ENCODE results near the gene TAF1B. TPM values are rescaled to one million over a fixed set of nuclear protein-coding genes. Genes with fewer than 3 reads are reported as not detected.
"Not testable (repeated sequence)": the region's sequence is repeated elsewhere in the genome, so short reads cannot be mapped to it uniquely, and the experiment has no call there.

The TAF1B gene
- total RNA-seq, 2 experiments from 2014 or later, result 22.3 to 22.4 TPM

DNA sequence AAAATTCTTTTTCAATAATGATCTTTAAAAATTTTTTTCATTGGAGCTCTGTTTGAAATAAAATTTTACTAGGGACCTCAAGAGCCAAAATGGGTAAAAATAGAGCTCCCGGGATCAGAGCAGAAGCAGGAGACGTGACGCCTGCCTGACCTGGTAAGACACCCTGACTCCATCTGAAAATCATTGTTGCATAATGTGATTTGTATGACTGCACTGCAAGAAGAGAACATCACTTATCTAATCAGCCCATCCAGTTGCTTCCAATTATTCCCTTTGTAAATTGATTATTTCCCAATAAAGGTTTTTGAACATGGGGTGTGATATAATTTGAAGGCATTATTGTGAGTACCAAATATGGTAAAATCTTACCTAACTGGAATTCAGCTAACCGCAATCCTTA, 17.1 kb upstream of the TAF1B start:
- Mint-ChIP-seq H3K4me1 (ENCODE audit: low read depth) (no peaks in the 10 kb centered on the region), H3K4me3 (no peak overlapping the region), H3K27ac (no peak overlapping the region), H3K9me3 (no peaks in the 10 kb centered on the region), H3K27me3 (peaks cover 3% of the 10 kb centered on the region), H3K36me3 (ENCODE audit: low read depth) (no peaks in the 10 kb centered on the region)
- ATAC-seq (no peak), DNase-seq (no peak)
- intact Hi-C loops (cut with micrococcal nuclease), result no loop called here
- POLR2A ChIA-PET, result no interaction called here
- CTCF ChIA-PET, result interaction anchor here (2.0 to 5.7 kb wide), 2 partner anchors 12 to 26 kb away, joined by 8 to 28 read pairs; no protein-coding TSS in a partner anchor
- no peak for TF ChIP-seq CTCF (IDR thresholded peaks at IDR 0.05)

DNA sequence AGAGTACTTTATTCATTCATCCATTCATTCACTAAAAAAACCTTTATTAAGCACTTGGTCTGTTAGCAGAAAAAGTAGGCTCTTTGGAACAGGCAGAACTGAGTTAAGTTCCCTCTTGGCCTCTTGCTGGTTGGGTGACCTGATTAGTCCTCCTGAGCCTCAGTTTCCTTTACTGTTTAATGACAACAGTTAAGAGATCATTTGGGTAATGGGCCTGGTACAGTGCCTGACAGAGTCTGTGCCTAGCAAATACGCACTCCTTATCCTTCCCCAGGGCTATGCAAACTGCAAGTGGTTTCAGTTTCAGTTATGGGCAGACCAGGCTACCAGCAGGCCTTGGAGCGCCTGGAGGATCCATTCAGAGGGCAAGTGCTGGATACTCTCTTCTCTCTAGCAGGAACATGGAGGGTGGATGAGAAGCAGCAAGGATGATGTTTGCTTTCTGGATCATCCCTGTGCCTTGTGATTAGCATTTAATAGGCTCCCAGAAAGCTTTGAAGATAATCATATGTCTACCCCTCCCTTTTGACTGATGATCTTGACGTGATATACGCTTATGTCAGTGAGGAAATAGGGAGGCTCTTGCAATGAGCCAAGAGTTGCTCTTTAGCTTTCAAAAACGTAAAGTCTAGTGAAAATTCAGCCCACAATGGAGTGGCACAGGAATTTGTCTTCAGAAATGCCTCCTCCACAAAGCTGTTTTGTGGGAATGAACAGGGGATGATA, 12.4 kb upstream of the TAF1B start:
- ChIA-PET POLR2A (interaction anchor here (0.8 kb wide), 1 partner anchor 17 kb away, joined by 3 read pairs; no protein-coding TSS in a partner anchor), CTCF (interaction anchor here (0.7 to 2.3 kb wide), 3 partner anchors 11 to 31 kb away, joined by 3 to 15 read pairs (median 4); no protein-coding TSS in a partner anchor)
- TF ChIP-seq CTCF (IDR thresholded peaks at IDR 0.05), result no peak
- Mint-ChIP-seq H3K9me3 (no peaks in the 10 kb centered on the region), H3K27me3 (peaks cover 8% of the 10 kb centered on the region), H3K4me1 (ENCODE audit: low read depth) (no peaks in the 10 kb centered on the region), H3K36me3 (ENCODE audit: low read depth) (no peaks in the 10 kb centered on the region), H3K27ac (no peak overlapping the region), H3K4me3 (no peak overlapping the region)
- DNase-seq (no peak), ATAC-seq (no peak)
- intact Hi-C loops (cut with micrococcal nuclease), result no loop called here

- ATAC-seq (no peak), DNase-seq (no peak)
- H3K4me1 Mint-ChIP-seq (ENCODE audit: low read depth), result no peaks in the 10 kb centered on the region
- CTCF ChIA-PET, result interaction anchor here (1.0 to 2.3 kb wide), 2 partner anchors 17 to 32 kb away, joined by 4 to 15 read pairs; no protein-coding TSS in a partner anchor
- intact Hi-C loops (cut with micrococcal nuclease), result no loop called here
- H3K9me3 Mint-ChIP-seq, result no peaks in the 10 kb centered on the region
- no peak for TF ChIP-seq CTCF (IDR thresholded peaks at IDR 0.05)
- H3K27me3 Mint-ChIP-seq, result peaks cover 8% of the 10 kb centered on the region
- no peak overlapping the region for H3K27ac Mint-ChIP-seq
- H3K36me3 Mint-ChIP-seq (ENCODE audit: low read depth), result no peaks in the 10 kb centered on the region
- POLR2A ChIA-PET, result interaction anchor here (0.8 kb wide), 1 partner anchor 18 kb away, joined by 3 read pairs; no protein-coding TSS in a partner anchor
- no peak overlapping the region for H3K4me3 Mint-ChIP-seq
Measured at GRCh38 chr2:9831670-9832069, 11.6 kb upstream of the TAF1B start.

- TF ChIP-seq CTCF (IDR thresholded peaks at IDR 0.05), result no peak
- no peak for ATAC-seq
- Mint-ChIP-seq H3K4me1 (ENCODE audit: low read depth) (no peaks in the 10 kb centered on the region), H3K4me3 (no peak overlapping the region), H3K9me3 (no peaks in the 10 kb centered on the region), H3K27ac (no peak overlapping the region), H3K27me3 (peaks cover 8% of the 10 kb centered on the region), H3K36me3 (ENCODE audit: low read depth) (no peaks in the 10 kb centered on the region)
- DNase-seq, result no peak
- intact Hi-C loops (cut with micrococcal nuclease), result no loop called here
- ChIA-PET POLR2A (no interaction called here), CTCF (no interaction called here)
Measured at GRCh38 chr2:9832586-9832985, 10.7 kb upstream of the TAF1B start.

- DNase-seq; H3K4me3 Mint-ChIP-seq; H3K36me3 Mint-ChIP-seq (ENCODE audit: low read depth); H3K27me3 Mint-ChIP-seq; POLR2A ChIA-PET; H3K4me1 Mint-ChIP-seq (ENCODE audit: low read depth); H3K27ac Mint-ChIP-seq; H3K9me3 Mint-ChIP-seq; intact Hi-C loops (cut with micrococcal nuclease); ATAC-seq: not testable (repeated sequence)
- CTCF ChIA-PET, result interaction anchor here (1.2 kb wide), 1 partner anchor 21 kb away, joined by 5 read pairs; no protein-coding TSS in a partner anchor
Measured at GRCh38 chr2:9835068-9835467, 8.2 kb upstream of the TAF1B start.

Data from activated CD8-positive, alpha-beta T cell treated with anti-CD3 and anti-CD28 coated beads for 36 hours (primary cell).